ENCODE measurements around the gene TNIK. TPM values are rescaled to one million over a fixed set of nuclear protein-coding genes. Genes with fewer than 3 reads are reported as not detected.

Gene TNIK
- total RNA-seq, 6 experiments from 2014 or later: 10.6 to 17.2 (median 11.8) TPM

DNA sequence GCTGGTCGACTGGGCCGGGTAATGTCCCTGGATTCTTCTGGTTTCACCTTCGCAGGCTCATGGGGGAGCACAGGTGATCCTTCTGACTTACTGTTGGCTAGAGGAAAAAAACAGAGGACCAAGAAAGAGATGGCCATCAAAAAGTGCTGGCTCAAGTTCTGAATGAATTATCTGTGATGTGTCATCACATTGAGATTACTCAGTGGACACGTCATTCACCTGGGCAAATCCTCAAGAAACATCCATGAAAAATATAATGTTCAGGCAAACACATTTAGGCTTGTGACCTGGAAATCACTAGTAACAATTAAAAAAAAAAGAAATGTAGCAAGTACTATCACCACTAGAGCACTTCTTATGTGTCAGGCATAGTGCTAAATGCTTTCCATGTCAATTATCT, 352.1 kb downstream of the TNIK start:
- Mint-ChIP-seq H3K27me3 (ENCODE audit: insufficient read depth) (no peaks in the 10 kb centered on the region), H3K4me3 (no peak overlapping the region), H3K9me3 (no peaks in the 10 kb centered on the region), H3K4me1 (ENCODE audit: low read depth) (peaks cover 31% of the 10 kb centered on the region), H3K27ac (no peak overlapping the region), H3K36me3 (ENCODE audit: low read depth) (peaks cover 27% of the 10 kb centered on the region)
- DNase-seq: no peak
- TF ChIP-seq, protein P1, sequence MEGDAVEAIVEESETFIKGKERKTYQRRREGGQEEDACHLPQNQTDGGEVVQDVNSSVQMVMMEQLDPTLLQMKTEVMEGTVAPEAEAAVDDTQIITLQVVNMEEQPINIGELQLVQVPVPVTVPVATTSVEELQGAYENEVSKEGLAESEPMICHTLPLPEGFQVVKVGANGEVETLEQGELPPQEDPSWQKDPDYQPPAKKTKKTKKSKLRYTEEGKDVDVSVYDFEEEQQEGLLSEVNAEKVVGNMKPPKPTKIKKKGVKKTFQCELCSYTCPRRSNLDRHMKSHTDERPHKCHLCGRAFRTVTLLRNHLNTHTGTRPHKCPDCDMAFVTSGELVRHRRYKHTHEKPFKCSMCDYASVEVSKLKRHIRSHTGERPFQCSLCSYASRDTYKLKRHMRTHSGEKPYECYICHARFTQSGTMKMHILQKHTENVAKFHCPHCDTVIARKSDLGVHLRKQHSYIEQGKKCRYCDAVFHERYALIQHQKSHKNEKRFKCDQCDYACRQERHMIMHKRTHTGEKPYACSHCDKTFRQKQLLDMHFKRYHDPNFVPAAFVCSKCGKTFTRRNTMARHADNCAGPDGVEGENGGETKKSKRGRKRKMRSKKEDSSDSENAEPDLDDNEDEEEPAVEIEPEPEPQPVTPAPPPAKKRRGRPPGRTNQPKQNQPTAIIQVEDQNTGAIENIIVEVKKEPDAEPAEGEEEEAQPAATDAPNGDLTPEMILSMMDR (IDR thresholded peaks at IDR 0.05): no peak

GRCh38 chr3:171103185-171103584, 357.0 kb downstream of the TNIK start:
- Mint-ChIP-seq H3K9me3 (no peaks in the 10 kb centered on the region), H3K4me1 (ENCODE audit: low read depth) (peaks cover 33% of the 10 kb centered on the region), H3K36me3 (ENCODE audit: low read depth) (peaks cover 39% of the 10 kb centered on the region), H3K27ac (no peak overlapping the region), H3K27me3 (ENCODE audit: insufficient read depth) (no peaks in the 10 kb centered on the region), H3K4me3 (no peak overlapping the region)
- TF ChIP-seq, protein P1 (IDR thresholded peaks at IDR 0.05): no peak
- DNase-seq: no peak

DNA sequence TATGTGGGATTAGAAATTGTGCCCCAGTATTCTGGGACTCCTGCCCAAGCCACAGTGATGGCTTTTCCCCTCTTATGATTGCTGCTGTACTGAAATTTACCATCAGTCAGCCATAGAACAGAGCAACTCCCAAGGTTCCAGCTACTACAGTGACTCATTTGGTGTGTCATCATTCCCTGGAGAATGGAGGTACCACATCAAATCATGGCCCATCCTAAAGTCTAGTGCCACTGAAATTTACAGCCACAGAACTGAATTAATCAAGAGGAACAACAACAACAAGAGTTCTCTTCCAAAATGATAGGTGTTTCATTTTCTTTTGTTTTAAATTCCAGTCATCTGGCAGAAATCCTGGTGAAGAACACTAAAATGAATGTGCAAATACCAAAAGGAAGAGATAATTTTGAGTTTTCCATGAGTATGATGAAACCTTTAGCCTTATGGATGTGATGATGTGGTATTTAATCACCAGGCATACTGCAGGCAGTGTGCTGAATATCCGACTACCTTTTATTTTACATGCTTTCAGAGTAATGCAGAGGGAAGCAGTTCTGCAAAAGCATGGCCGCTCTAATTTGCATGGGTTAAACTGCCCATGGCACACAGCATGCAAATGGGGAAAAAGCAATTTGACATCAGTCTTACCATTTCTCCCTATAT, 358.1 kb downstream of the TNIK start:
- no peaks in the 10 kb centered on the region for H3K27me3 Mint-ChIP-seq (ENCODE audit: insufficient read depth)
- H3K36me3 Mint-ChIP-seq (ENCODE audit: low read depth): peaks cover 37% of the 10 kb centered on the region
- DNase-seq: peak; percentile 65
- no peak overlapping the region for H3K4me3 Mint-ChIP-seq
- peak overlapping the region; percentile 61 for H3K27ac Mint-ChIP-seq
- no peaks in the 10 kb centered on the region for H3K9me3 Mint-ChIP-seq
- peaks cover 23% of the 10 kb centered on the region for H3K4me1 Mint-ChIP-seq (ENCODE audit: low read depth)
- TF ChIP-seq, protein P1 (IDR thresholded peaks at IDR 0.05): no peak

DNA sequence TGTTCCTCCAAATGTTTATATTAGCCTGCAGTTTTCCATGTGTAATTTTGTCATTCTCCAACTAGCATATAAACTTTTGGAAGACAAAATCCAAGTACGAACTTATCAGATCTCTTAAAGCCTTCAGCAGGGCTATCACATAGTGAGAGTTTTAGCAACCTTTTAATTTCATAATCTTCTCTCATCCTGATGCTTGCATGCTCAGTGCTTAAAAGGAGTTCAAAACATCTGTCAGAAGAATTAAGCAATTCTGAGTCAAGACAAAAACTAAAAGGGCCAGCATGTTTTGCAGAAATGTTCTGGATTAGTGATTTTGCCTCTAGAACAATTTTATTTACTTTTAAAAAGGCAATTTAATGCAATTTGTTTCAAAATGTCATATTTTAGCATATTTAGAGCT, 360.3 kb downstream of the TNIK start:
- TF ChIP-seq, protein P1 (IDR thresholded peaks at IDR 0.05): no peak
- Mint-ChIP-seq H3K36me3 (ENCODE audit: low read depth) (peaks cover 33% of the 10 kb centered on the region), H3K9me3 (no peaks in the 10 kb centered on the region), H3K27me3 (ENCODE audit: insufficient read depth) (no peaks in the 10 kb centered on the region), H3K4me3 (no peak overlapping the region), H3K4me1 (ENCODE audit: low read depth) (peaks cover 23% of the 10 kb centered on the region), H3K27ac (no peak overlapping the region)
- DNase-seq: no peak

- H3K27ac Mint-ChIP-seq: no peak overlapping the region
- H3K4me3 Mint-ChIP-seq: no peak overlapping the region
- no peak for DNase-seq
- H3K36me3 Mint-ChIP-seq (ENCODE audit: low read depth): peaks cover 28% of the 10 kb centered on the region
- H3K4me1 Mint-ChIP-seq (ENCODE audit: low read depth): peaks cover 10% of the 10 kb centered on the region
- no peaks in the 10 kb centered on the region for H3K9me3 Mint-ChIP-seq
- TF ChIP-seq, protein P1 (IDR thresholded peaks at IDR 0.05): no peak
- H3K27me3 Mint-ChIP-seq (ENCODE audit: insufficient read depth): no peaks in the 10 kb centered on the region
Observed at GRCh38 chr3:171095063-171095462, 365.1 kb downstream of the TNIK start.

All from HFFc6 (cell line).